ENCODE data around the gene SMIM22.

SMIM22 gene, protein sequence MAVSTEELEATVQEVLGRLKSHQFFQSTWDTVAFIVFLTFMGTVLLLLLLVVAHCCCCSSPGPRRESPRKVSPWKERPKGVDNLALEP

DNA sequence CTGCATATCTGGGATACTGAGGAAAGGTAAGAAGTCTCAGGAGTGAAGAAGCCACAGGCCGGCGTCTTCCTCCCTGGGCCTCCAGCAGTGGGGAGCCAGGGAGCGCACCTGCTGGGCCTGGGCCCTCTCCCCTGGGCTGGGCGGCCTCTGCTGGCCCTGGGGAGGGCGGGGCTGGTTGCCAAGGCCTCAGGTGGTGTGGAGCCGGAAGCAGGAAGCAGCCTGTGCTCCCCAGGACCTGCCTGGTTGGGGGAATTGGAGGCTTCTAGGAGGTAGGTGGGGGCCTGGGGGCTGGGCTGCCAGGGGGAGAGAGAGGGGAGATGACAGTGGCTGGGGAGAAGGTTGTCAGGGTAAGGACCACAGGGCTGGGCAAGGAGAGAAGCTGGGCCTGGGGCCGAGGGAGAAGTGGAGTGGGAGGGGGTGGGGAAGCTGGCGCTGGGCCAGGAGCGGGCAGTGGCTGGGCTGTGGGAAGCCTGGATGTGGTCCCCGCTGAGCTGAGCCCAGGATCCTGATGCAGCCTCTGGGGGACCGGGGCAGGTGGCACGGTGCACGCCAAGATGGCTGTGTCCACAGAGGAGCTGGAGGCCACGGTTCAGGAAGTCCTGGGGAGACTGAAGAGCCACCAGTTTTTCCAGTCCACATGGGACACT is at the start of gene SMIM22:
SMIM22 (plus strand) TSS at position 189 of the 647 bp plus-strand sequence; CDS start at position 555, 366 bp downstream.
- TF ChIP-seq, protein P1, sequence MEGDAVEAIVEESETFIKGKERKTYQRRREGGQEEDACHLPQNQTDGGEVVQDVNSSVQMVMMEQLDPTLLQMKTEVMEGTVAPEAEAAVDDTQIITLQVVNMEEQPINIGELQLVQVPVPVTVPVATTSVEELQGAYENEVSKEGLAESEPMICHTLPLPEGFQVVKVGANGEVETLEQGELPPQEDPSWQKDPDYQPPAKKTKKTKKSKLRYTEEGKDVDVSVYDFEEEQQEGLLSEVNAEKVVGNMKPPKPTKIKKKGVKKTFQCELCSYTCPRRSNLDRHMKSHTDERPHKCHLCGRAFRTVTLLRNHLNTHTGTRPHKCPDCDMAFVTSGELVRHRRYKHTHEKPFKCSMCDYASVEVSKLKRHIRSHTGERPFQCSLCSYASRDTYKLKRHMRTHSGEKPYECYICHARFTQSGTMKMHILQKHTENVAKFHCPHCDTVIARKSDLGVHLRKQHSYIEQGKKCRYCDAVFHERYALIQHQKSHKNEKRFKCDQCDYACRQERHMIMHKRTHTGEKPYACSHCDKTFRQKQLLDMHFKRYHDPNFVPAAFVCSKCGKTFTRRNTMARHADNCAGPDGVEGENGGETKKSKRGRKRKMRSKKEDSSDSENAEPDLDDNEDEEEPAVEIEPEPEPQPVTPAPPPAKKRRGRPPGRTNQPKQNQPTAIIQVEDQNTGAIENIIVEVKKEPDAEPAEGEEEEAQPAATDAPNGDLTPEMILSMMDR (IDR thresholded peaks at IDR 0.05), result no peak

DNA sequence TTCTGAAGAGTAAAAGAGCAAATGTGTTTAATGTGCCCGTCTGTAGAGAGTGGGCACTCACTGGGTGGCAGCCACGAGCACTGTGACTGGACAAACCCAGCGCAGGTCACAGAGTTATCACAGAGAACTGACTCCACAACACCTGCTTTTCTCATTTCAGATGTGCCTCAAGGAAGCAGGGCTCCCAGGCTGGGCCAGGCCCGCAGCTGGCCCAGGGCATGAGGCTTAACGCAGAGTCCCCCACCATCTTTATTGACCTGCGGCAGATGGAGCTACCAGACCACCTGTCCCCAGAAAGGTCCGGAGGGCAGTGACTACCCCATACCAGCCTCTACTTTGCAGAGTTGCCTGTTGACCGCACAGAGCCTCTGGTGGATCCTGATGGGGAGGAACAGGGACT is 49.0 kb upstream of the SMIM22 start:
- TF ChIP-seq, protein P1 (IDR thresholded peaks at IDR 0.05), result no peak

DNA sequence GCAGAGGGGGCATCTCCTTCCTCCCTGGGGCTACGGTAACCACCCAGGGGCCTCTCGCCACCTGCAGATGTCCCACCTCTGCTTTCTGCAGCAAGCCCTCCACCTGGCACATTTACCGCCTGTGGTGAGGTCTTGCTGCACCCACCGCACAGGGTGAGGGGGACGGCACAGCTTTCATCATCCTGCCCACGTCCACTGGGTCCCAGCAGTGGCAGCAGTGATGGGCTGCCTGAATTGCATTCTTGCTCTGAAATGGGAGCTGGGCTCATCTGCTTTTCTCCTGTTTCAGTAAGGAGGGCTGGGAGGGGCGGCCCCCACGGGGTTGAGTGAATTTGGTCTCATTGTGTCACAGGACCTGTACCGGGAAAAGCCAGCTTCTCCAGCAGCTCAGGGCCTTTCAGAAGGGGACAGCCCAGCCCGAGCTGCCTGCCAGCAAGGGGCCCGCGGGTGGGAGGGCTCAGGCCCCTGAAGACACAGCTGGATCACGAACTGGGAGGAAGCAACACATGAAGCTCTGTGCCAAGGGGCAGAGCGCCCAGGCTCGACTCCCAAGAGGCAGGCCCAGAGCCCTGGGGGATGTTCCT is 48.1 kb upstream of the SMIM22 start:
- TF ChIP-seq, protein P1 (IDR thresholded peaks at IDR 0.05), result no peak

DNA sequence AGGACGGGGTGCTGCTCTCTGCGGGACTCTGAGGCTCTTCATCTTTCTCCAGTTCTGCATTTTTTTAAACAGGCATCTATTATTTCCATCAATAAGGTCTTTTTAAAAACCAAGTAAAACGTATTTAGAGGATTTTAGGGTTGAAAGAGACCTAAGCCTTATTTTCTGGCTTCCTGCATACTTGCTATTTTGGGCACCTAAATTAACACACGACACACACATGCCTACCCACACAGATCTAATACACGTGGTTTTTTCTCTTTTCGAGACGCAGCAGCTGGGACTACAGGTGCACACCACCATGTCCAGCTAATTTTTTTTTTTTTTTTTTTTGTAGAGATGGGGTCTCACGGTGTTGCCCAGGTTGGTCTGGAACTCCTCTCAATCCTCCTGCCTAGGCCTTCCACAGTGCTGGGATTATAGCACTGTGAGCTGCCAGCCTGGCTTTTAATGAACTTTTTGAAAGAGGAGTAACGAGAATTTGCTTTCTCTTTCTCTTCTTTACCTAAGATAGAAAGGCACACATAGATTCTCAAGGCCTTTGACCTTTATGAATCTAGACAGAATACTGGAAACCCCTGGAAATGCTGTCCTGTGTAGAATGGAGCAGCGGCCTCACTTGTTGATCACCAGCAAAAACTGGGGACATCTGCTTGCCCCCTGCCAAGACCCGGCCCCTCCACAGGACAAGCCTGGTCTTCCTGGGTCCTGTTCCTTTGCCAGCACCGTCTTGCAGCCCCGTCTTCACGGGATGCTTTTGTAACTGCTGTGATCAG is 47.1 kb upstream of the SMIM22 start:
- TF ChIP-seq, protein P1 (IDR thresholded peaks at IDR 0.05), result no peak

DNA sequence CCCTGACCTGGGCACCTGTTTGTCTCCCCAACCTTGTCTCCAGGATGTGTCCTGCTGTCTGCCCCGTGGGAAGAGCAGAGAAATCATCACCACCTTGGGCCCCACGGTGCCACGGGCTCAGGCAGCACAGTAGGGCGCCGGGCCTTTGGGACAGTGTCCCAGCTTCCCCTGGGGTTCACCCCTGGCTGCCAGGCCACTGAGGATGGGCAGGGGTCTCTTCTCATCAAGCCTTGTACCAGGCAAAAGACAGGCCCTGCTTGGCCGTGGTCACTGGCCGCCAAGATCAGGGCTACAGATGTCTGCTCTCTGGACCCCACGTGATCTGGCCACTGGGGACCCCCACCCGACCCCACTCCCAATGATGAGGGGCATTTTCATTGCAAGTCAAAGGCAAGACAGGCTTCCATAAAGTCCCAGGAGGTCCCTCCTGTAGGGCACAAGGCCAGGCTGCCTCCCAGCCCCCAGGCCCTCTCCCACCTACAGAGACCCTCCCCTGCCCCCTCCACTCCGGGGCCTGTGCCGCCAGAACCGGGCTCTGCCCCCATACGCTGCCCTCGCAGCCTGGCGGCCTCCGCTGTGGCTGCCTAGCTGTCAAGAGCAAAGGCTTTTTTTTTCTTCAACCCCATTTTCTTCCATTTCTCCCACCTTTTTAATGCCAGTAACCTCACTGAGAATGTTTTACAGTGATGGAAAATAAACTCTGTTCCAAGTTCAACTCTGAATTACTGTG is 46.3 kb upstream of the SMIM22 start:
- TF ChIP-seq, protein P1 (IDR thresholded peaks at IDR 0.05), result no peak

DNA sequence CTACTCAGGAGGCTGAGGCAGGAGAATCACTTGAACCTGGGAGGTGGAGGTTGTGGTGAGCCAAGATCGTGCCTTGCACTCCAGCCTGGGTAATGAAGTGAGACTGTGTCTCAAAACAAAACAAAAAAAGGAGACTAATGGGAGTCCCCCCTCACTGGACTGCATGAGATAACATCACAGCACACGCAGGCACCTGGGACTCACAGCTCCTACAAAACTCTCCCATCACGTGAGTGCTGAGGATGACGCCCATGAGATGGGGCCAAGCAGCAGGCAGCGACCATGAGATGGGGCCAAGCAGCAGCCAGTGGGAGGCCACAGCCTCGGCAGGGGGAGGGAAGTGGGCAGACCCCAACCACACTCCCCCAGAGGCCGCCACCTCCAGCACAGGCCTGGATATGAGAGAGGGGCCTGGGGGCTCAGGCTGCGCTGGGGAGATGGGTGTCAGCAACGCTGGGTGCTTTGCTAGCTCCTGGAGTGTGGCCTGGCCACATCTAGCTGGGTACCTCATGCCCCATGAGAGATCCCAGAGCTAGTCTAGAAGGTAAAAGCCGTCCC is 45.4 kb upstream of the SMIM22 start:
- TF ChIP-seq, protein P1 (IDR thresholded peaks at IDR 0.05), result no peak

DNA sequence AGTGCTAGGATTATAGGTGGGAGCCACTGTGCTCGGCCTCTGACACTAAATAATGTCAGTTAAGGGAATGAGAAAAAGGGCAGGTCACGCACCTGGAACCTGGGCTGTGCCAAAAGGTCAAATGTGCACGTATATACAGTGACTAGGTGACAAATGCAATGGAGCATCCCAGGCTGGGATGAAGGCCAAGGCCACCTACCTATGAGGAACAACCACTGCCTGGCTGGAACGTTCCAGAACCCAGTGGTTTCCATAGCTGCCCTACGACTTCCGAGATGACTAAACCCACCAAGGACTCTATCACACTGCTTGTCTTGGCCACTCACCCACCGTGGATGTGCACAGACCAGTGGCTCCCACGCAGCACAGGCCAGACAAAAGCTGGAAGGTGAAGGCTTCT is 44.3 kb upstream of the SMIM22 start:
- TF ChIP-seq, protein P1 (IDR thresholded peaks at IDR 0.05), result no peak

Data from LNCAP (cell line).